ENCODE data around the gene CHST14. TPM values are rescaled to one million over a fixed set of nuclear protein-coding genes. Genes with fewer than 3 reads are reported as not detected.

Gene CHST14
- total and polyA plus RNA-seq, 7 donors: 2.5 to 5.3 (median 4.1) TPM

- no peak overlapping the region for H3K27ac ChIP-seq
- DNase-seq: no peak
- no peaks in the 10 kb centered on the region for H3K9me3 ChIP-seq
- H3K4me3 ChIP-seq: no peak overlapping the region
- intact Hi-C loops (cut with DNase I): no loop called here
- WGBS, 3 donors: 45 to 57% (median 49%) methylated on average over 1 of the region's 1 CpG
- H3K4me1 ChIP-seq: no peaks in the 10 kb centered on the region
- H3K27me3 ChIP-seq (ENCODE audit: insufficient read depth in 3 of 3, low read length in 2 of 3): no peaks in the 10 kb centered on the region
- no peak for TF ChIP-seq CTCF (IDR thresholded peaks at IDR 0.05)
- no peak for ATAC-seq
- H3K36me3 ChIP-seq (ENCODE audit: insufficient read depth in 1 of 2, low read depth in 1 of 2): no peaks in the 10 kb centered on the region
These were observed 10.7 kb downstream of the CHST14 start for GRCh38 chr15:40481341-40482074.

GRCh38 chr15:40483919-40484318, 13.1 kb downstream of the CHST14 start:
- Histone ChIP-seq H3K27ac (no peak overlapping the region), H3K9me3 (no peaks in the 10 kb centered on the region), H3K4me3 (no peak overlapping the region), H3K36me3 (ENCODE audit: insufficient read depth in 1 of 2, low read depth in 1 of 2) (no peaks in the 10 kb centered on the region), H3K4me1 (no peaks in the 10 kb centered on the region), H3K27me3 (ENCODE audit: insufficient read depth in 3 of 3, low read length in 2 of 3) (no peaks in the 10 kb centered on the region)
- TF ChIP-seq CTCF (IDR thresholded peaks at IDR 0.05): no peak
- ATAC-seq (no peak), DNase-seq (no peak)
- intact Hi-C loops (cut with DNase I): no loop called here
- 91 to 98% (median 96%) methylated on average over 2 of the region's 2 CpGs for WGBS, 3 donors

GRCh38 chr15:40486066-40486770, 15.4 kb downstream of the CHST14 start:
- no peak for TF ChIP-seq CTCF (IDR thresholded peaks at IDR 0.05)
- WGBS, 3 donors: 84 to 89% (median 88%) methylated on average over 36 of the region's 36 CpGs
- H3K4me3 ChIP-seq: no peak overlapping the region

GRCh38 chr15:40487816-40488682, 17.3 kb downstream of the CHST14 start:
- ATAC-seq: no peak
- H3K4me1 ChIP-seq: no peaks in the 10 kb centered on the region
- H3K36me3 ChIP-seq (ENCODE audit: insufficient read depth in 1 of 2, low read depth in 1 of 2): no peaks in the 10 kb centered on the region
- DNase-seq: no peak
- intact Hi-C loops (cut with DNase I): no loop called here
- no peak overlapping the region for H3K27ac ChIP-seq
- H3K27me3 ChIP-seq (ENCODE audit: insufficient read depth in 3 of 3, low read length in 2 of 3): no peaks in the 10 kb centered on the region
- WGBS, 3 donors: 81 to 90% (median 90%) methylated on average over 35 of the region's 35 CpGs
- no peak for TF ChIP-seq CTCF (IDR thresholded peaks at IDR 0.05)
- H3K4me3 ChIP-seq: no peak overlapping the region
- H3K9me3 ChIP-seq: no peaks in the 10 kb centered on the region

More at GRCh38 chr15:40486066-40486770, 15.4 kb downstream of the CHST14 start:
- Histone ChIP-seq H3K27ac (no peak overlapping the region), H3K36me3 (ENCODE audit: insufficient read depth in 1 of 2, low read depth in 1 of 2) (no peaks in the 10 kb centered on the region), H3K4me1 (no peaks in the 10 kb centered on the region), H3K27me3 (ENCODE audit: insufficient read depth in 3 of 3, low read length in 2 of 3) (no peaks in the 10 kb centered on the region), H3K9me3 (no peaks in the 10 kb centered on the region)
- DNase-seq: no peak
- ATAC-seq: no peak
- intact Hi-C loops (cut with DNase I): no loop called here

All from psoas muscle (tissue), 8 donors.